Mucosa of descending colon (tissue), 3 donors: ENCODE measurements around the gene HPS1. TPM values are rescaled to one million over a fixed set of nuclear protein-coding genes. Genes with fewer than 3 reads are reported as not detected.

ENCODE experiments used
- ATAC-seq: fragments of 200-7000 bp; cut with Tn5 transposase; one replicate; pipeline ENCODE4 v1.9.1; 2020; ENCODE audit warnings: mild to moderate bottlenecking, moderate library complexity
- DNase-seq, 3 donors: peaks; one replicate each; pipeline ENCODE4 v3.0.0-alpha.2; 2020
- H3K36me3 ChIP-seq: fragments of 200-600 bp; one replicate; pipeline ENCODE4 v1.8.0; 2021; ENCODE audit warnings: low read depth, mild to moderate bottlenecking
- H3K4me1 ChIP-seq: fragments of 200-600 bp; one replicate; pipeline ENCODE4 v1.8.0; 2021; ENCODE audit warnings: low read depth, mild to moderate bottlenecking
- H3K4me3 ChIP-seq: fragments of 200-600 bp; one replicate; pipeline ENCODE4 v1.8.0; 2021; ENCODE audit warnings: mild to moderate bottlenecking
- H3K9me3 ChIP-seq: fragments of 200-600 bp; one replicate; pipeline ENCODE4 v1.8.0; 2021; ENCODE audit warnings: mild to moderate bottlenecking
- CTCF ChIP-seq: fragments of 200-600 bp; IDR thresholded peaks from one replicate; pipeline ENCODE4 v1.8.0; 2022; ENCODE audit warnings: antibody characterized with exemption, mild to moderate bottlenecking
- intact Hi-C, 2 donors: fragments of 100-400 bp; cut with DNase I in 1 of 2; cut with micrococcal nuclease in 1 of 2; formaldehyde crosslinking; loops; one replicate each; pipeline versions ENCODE4 v1.11.0 to v1.11.1; 2022; cut with DNase I, micrococcal nuclease
- total RNA-seq, 3 donors: library from RNA; stranded (reverse); fragmentation: NEBNext Ultra II Directional in 2 of 3; extraction: Animal tissue kit (Norgen Biotek cat#: 25700) in 2 of 3; gene quantifications; one replicate each; pipeline versions ENCODE4 v1.2.1 to v1.2.4, GENCODE V29; 2021 to 2023
- donor health status: DM: no; HTN: no; CAD: no; lungs with moderate emphysema.
- donor health status: DM: no; HTN: no; CAD: no.
- donor health status: DM: no; HTN: yes; CAD: no.

The HPS1 gene
- total RNA-seq, 3 donors from 2014 or later, result 80.9 to 101 (median 85.4) TPM

GRCh38 chr10:98487649-98488048 lies 40.9 kb upstream of the HPS1 start:
- DNase-seq (no peak), ATAC-seq (no peak)
- no peak for TF ChIP-seq CTCF
- Histone ChIP-seq H3K9me3 (no peaks in the 10 kb centered on the region), H3K4me3 (no peak overlapping the region), H3K36me3 (no peaks in the 10 kb centered on the region), H3K4me1 (no peaks in the 10 kb centered on the region)
- intact Hi-C loops, result no loop called here

GRCh38 chr10:98486421-98486820 lies 39.7 kb upstream of the HPS1 start:
- intact Hi-C loops, result no loop called here
- DNase-seq, result no peak
- no peak for TF ChIP-seq CTCF
- H3K4me3 ChIP-seq, result no peak overlapping the region
- no peaks in the 10 kb centered on the region for H3K36me3 ChIP-seq
- no peaks in the 10 kb centered on the region for H3K9me3 ChIP-seq
- no peaks in the 10 kb centered on the region for H3K4me1 ChIP-seq
- no peak for ATAC-seq

- no peak overlapping the region for H3K4me3 ChIP-seq
- H3K4me1 ChIP-seq, result no peaks in the 10 kb centered on the region
- no peaks in the 10 kb centered on the region for H3K9me3 ChIP-seq
- DNase-seq, result no peak
- ATAC-seq, result no peak
- TF ChIP-seq CTCF, result no peak
- H3K36me3 ChIP-seq, result no peaks in the 10 kb centered on the region
- intact Hi-C loops, result no loop called here
Measured at GRCh38 chr10:98485959-98486358, 39.2 kb upstream of the HPS1 start.

GRCh38 chr10:98483658-98484057 lies 36.9 kb upstream of the HPS1 start:
- TF ChIP-seq CTCF, result no peak
- no peaks in the 10 kb centered on the region for H3K36me3 ChIP-seq
- DNase-seq (no peak), ATAC-seq (no peak)
- no peaks in the 10 kb centered on the region for H3K4me1 ChIP-seq
- intact Hi-C loops, result no loop called here
- no peaks in the 10 kb centered on the region for H3K9me3 ChIP-seq
- H3K4me3 ChIP-seq, result no peak overlapping the region

- no peaks in the 10 kb centered on the region for H3K36me3 ChIP-seq
- H3K4me1 ChIP-seq, result no peaks in the 10 kb centered on the region
- no peaks in the 10 kb centered on the region for H3K9me3 ChIP-seq
- intact Hi-C loops, result no loop called here
- ATAC-seq (no peak), DNase-seq (no peak)
- TF ChIP-seq CTCF, result no peak
- no peak overlapping the region for H3K4me3 ChIP-seq
Measured at GRCh38 chr10:98482096-98482495, 35.4 kb upstream of the HPS1 start.

- intact Hi-C loops, result no loop called here
- Histone ChIP-seq H3K4me1 (no peaks in the 10 kb centered on the region), H3K4me3 (no peak overlapping the region), H3K36me3 (no peaks in the 10 kb centered on the region), H3K9me3 (no peaks in the 10 kb centered on the region)
- TF ChIP-seq CTCF, result no peak
- DNase-seq (no peak), ATAC-seq (peak; percentile 22)
Measured at GRCh38 chr10:98481404-98481945, 34.7 kb upstream of the HPS1 start.
